ENCODE results near the gene ATAD1.
A peak's percentile ranks its signal among the peaks of the same experiment; 100 is the strongest.
"Not testable (repeated sequence)": the region's sequence is repeated elsewhere in the genome, so short reads cannot be mapped to it uniquely, and the experiment has no call there.

The ATAD1 gene

DNA sequence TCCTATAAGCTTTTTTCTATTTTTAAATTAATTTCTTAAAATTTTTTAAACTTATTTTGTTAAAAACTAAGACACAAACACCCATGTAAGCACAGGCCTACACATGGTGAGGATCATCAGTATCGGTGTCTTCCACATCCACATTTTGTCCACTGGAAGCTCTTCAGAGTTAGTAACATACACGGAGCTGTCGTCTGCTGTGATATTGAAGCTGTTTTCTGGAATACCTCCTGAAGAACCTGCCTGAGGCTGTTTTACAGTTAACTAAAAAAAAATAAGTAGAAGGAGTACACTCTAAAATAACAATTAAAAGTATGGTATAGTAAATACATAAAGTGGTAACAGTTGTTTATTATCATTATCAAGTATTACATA, 27.6 kb upstream of the ATAD1 start:
- DNase-seq = no peak

DNA sequence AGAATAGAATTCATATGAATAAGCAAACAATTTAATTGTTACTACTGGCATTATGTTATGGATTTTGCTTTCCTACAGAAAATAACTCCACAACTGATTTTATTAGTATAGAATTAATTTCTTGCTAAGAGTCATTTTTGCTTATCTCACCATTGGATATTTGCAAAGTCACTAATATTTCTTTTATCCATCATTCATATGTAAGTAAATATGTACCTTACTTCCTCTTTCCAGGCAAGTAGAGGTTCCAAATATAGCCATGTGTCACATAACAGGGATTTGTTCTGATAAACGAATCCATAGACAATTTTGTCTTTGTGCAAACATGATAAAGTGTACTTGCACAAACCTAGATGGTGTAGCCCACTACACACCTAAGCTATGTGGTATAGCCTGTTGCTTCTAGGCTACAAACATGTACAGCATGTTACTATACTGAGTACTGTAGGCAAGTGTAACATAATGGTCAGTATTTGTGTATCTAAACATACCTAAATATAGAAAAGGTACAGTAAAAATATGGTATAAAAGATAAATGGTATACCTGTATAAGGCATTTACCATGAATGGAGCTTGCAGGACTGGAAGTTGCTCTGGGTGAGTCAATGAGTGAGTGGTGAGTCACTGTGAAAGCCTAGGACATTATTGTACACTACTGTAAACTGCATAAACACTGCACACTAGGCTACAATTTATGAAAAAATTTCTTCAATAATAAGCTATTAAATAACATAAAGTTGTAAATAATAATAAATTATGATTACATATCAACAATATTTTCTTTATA, 27.0 kb upstream of the ATAD1 start:
- no peak for DNase-seq

DNA sequence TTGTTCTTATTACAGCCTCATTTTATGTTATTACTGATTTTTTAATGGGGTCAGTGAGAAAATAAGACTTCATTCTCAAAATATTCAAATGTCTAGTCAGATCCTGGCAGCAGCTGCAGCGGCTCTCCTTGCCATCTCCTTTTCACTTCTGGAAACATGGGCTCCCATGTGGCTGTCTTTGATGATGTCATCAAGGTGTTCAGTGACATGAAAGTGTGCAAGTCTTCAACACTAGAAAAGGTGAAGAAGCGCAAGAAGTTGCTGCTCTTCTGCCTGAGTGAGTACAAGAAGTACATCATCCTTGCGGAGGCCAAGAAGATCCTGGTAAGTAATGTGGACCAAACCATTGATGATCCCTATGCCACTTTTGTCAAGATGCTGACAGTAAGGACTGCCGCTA, 25.7 kb upstream of the ATAD1 start:
- no peak for DNase-seq

DNA sequence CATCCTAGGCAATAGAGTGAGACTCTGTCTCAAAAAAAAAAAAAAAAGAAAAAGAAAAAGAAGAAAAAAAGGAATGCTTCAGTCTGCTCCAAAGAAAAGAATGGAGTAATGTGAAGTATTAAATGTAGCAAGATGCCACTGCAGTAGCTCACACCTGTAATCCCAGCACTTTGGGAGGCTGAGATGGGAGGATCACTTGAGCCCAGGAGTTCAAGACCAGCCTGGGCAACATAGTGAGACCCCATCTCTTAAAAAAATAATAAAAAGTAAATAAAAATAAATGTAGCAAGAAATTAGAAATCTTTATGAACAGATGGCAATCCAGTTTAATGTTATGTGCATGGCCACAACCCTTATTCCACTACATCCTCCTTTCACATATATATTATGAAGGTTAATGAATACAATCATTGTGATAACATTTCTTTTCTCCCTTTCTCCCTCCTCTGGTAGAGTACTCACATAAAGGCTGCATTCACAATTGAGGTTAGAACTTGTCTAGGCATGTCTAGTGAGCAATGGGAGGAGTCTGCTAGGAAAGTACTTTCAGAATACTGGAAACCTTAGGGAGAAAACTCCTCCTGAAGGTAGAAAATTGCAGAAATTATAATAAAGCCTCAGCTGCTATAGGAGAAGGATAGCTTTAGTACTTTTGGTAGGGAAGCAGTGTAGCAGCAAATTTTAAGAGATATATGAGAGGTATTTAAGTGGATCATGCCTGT, 24.9 kb upstream of the ATAD1 start:
- DNase-seq = no peak

DNA sequence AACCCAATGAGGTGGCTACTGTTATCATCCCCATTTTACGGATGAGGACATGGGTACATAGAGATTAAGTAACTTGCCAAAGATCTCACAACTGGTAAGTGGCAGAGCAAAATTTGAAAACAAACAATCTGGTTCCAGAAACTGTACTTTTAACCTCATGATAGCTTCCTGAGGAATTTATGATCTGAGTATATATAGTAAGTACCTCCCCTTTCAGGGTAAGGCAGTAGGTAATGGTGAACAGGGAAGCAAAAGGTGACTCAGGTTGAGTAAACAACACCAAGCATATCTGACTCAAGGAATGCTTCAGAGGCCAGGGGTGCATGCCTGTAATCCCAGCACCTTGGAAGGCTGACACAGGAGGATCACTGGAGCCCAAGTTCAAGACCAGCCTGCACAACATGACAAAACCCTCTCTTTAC, 24.2 kb upstream of the ATAD1 start:
- DNase-seq = no peak

DNA sequence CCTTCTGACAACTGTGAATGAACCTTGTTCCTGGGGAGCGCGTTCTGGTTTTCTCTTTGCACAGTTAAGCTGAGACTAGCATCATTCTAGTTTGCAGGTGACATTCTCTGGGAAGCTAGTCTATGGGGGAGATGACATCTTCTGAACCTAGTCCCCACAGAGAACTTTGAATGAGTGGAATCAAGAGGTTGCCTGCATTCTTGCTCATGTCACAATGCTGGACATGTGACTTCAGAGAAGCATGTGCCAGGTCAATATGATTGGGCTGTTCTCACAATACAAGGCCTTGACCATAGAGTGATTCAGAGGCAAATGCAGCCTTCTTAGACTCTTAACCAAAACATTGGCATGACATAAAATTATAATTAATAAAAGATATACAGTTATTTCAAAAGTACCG, 23.2 kb upstream of the ATAD1 start:
- no peak for DNase-seq

DNA sequence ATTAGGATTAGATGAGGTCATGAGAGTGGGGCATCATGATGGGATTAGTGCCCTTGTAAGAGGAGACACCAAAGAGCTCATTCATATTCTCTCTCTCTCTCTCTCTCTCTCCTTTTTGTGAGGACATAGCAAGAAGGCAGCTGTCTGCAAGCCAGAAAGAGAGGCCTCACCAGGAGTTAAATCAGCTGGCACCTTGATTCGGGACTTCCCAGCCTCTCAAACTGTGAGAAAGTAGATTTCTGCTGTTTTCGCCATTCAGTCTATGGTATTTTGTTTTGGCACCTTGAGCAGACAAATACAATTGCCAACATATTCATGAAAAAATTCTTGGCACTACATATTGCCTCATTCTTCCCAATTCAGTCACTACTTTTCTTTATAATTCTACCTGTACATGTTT, 20.6 kb upstream of the ATAD1 start:
- DNase-seq = no peak

DNA sequence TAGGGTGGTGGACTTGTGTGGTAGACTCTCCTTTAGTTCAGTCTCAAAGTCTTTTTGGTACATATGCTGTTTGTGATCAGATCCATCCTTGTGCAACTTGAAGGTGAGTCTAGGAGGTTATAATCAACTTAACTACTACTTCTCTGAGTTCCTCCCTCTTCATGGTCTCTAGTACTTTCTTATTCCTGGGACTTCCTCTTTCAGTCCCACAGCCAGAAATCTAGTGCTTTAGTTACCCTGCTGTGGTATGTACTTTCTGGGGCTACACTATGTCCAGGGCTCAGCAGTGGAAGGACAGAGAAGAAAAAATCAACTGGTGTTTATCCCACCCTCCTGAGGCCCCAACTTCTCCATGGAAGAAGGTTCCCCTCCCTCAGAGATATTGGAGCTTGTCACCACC, 19.4 kb upstream of the ATAD1 start:
- DNase-seq = no peak

DNA sequence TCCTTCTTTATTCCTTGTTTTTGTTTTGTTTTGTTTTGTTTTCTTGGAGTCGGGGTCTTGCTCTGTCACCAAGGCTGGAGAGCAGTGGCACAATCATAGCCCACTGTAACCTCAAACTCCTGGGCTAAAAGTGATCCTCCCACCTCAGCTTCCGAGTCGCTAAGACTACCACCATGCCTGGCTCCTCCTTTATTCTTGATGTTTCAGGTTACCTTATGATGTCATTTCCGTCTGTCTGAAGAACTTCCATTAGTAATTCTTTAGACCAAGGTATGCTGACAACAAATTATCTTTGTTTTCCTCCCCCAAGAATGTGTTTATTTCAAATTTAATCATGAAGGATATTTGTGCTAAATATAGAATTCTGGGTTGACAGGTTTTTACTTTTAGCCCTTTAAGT, 18.1 kb upstream of the ATAD1 start:
- DNase-seq = no peak

DNA sequence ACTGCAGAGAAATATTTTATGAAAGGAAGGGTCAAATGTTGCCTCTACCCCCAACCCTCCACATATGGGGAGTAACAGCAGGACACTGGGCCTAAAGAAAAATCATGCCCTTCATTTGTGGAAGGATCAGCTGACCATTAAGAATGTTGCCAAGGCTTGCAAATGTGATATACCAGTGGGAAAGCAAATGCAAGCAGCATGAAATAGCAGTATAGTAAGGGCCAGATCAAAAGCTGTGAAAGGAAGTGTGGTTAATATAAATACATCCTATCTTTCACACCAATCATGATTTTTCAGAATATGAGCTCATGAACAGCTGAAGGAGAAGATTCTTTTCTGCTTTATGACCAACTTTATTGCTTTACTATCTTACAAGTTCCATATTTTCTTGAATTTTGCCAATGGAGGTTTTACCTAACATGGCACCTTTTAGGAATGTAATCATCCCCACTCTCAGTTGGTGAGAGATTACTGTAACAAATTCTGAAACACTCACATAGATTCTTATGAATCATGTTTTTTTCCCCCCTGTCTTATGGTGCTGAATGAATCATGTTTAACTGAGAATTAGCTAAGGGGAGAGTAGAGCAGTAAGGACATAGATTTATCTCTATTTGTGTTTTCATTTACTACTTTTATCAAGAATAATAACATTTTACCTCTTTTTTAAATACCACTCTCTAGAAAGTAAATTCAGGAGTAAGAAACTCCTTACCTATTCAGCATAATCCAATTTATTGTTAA, 12.1 kb upstream of the ATAD1 start:
- no peak for DNase-seq

DNA sequence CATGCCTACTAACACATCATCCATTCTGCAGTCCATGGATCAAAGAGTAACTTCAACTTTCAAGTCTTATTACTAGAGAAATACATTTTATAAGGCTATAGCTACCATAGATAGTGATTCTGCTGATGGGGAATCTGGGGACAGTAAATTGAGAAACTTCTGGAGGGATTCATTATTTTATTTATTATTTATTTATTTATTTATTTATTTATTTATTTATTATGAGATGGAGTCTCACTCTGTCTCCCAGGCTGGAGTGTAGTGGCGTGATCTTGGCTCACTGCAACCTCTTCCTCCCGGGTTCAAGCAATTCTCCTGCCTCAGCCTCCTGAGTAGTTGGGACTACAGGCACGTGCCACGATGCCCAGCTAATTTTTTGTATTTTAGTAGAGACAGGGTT, 11.0 kb upstream of the ATAD1 start:
- DNase-seq = not testable (repeated sequence)

DNA sequence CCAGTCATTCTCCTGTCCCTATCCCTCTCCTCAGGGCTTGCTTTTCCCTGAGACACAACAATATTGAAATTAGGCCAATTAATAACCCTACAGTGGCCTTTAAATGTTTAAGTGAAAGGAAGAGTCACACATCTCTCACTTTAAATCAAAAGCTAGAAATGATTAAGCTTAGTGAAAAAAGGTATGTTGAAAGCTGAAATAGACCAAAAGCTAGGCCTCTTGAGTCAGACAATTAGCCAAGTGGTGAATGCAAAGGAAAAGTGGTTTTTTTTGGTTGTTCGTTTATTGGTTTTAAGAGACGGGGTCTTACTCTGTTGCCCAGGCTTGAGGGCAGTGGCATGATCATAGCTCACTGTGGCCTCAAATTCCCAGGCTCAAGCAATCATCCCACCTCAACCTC, 9.7 kb upstream of the ATAD1 start:
- DNase-seq = no peak

DNA sequence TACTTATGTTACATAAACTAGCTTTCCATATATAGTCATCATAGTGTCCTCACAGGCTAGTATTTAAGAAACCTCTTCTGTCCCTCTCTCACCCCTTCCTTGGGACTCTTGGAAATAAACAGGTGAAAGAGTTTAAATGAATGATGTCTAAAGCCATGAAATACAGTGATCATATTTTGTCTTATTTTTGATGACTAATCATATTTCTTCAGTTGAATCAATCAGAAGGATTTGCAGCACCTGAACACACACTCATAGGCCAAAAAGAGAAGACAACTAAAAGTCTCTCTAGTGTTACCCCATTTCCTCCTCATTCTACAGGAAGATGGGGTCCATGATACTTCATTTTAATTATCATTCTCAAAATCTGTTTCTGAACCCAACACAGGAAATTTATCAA, 8.6 kb upstream of the ATAD1 start:
- DNase-seq = no peak

DNA sequence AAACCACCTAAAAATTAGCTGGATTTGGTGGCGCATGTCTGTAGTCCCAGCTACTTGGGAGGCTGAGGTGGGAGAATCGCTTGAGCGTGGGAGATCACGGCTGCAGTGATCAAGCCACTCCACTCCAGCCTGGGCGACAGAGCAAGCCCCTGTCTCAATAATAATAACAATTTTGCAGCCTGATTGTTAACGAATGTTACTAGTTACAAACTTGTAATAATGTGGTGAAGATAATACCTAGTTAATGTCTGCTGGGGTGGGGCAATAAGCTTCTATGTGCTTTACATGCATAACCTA, 1.2 kb upstream of the ATAD1 start:
- no peak for DNase-seq

DNA sequence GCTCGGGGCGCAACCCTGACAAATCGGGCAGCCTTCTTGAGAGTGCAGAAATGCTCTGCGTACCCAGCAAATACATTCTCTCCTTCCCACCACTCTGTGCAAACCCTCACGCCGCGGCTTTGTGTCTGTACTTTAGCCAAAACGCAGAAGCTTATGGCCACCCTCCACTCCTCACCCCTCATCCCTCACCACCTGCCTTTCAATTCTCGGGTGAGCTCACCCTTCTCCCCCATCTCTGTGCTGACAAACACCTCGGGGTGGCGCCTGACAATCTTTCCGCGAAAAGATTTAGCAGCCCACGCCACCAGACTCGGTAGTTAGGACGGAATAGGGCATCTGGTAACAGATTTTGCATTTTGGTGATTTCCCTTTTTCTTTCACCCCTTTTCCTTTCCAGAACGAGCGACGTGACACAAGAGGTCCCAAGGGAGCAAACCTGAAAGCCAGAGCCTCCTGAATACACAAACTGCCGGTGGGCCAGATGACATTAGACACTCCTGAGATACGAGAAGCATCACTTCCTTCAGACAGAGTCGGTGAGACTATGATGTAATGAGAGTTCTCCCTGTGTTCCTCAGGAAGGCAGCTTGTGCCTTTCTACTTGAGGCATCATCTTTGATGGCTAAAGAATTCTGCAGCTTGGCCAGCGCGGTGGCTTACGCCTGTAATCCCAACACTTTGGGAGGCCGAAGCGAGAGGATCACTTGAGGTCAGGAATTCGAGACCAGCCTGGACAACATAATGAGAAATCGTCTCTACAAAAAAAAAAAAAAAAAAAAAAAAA, 671 bp upstream of the ATAD1 start:
- DNase-seq = peak; percentile 72

DNA sequence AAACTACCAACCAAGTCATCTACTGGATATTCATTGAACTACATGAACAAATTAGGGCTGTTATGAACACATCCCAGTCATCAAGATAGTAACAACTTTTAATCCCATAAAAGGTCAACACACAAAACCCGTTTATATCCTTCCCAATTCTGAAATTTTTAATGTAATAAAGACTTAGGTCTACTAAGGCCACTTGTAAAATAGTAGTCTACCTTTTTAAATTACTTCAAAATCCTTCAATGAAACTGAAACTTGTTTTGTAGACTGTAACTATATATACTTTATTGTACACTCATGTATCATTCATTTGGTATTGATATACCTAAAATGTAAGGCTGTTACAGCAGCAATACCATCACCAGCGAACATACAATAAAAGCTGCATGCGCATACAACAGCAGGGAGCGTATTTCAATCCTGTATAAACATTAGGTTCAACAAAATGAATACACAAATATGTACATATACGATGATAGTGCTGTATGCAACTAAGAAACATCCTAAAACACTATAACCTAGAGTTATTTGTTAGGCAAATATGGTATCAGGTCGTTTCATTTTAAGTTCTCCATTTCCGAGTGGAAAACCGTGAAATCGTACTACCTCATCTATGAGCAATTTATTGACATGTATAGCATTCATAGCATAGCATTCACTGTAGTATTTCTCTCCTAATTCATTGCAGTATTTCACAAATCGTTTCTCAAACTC, 973 bp downstream of the ATAD1 start:
- DNase-seq = no peak

DNA sequence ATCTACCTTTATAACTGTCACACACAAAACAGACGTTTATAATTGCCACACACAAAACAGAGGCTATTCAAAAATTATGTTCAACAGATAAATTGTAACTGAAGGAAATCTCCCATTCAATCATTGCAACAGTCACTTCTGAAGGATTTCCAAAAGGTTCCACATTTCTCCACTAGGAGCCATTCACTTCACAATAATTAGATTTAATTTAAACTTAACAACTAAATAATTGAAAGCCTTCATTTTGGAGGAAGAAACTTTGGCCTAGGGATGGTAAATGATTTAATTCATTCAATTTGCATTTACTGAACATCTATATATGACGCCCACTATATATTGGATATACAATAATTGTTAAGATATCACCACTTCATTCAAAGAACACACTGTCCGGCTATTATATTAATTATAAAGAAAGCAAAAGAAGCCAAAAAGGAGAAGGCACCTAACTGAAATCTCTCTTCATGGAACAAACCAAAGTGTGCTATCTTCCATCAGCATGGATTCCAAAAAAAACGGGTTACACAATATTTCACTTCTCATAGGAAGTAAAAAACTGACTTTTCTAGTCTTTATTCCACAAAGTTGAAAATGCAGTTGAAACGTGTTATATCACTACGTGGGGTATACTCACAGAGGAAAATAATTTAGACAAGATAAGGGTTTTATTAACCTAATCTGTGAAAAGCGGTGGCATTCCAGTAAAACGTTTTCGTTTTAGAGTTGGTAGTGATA, 1.7 kb downstream of the ATAD1 start:
- DNase-seq = no peak

DNA sequence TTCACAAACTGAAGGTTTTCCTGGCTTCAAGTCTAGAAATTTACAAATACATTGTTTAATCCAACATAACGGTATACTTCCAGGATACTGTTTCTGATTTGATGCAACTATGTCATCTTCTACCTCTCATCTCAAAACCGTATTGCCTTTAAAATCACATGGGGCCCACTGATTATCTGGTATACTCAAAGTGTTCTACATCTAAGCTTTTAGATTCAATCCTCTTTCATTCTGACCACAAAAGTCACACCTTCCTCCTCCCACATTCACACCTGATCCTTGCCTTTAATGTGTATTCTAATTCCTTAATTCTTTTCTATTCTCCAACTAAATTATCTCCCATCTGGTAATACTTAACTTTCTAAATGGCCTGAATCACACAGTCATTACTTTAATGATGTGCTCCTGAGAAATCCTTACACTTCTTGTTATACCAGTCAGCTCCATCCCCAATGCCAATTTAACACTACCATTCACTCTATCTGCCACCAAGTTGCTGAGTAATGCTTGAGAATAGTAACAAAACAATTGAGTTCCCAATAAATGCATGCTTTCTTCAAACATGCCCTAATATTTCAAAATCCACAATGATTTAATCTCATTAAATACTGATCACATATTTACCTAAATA, 13.0 kb downstream of the ATAD1 start:
- DNase-seq = no peak

DNA sequence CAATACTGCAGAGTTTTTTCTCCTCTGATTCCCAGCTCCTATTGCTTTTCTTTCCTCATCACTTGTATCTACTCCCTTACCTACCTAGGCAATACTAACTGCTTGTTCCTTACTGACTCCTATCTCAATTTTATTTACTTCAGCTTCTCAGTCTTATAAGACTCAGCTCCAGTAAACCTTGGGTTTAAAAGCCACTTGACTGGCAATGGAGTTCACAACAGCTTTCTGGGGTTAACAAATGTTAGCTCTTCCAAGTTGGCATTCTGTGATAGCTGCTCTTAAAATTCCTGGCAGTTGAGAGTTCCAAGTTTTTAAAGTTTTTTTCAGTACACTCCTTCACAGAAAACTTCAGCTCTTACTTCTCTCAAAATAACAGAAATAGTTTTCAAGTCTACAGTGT, 14.2 kb downstream of the ATAD1 start:
- no peak for DNase-seq

DNA sequence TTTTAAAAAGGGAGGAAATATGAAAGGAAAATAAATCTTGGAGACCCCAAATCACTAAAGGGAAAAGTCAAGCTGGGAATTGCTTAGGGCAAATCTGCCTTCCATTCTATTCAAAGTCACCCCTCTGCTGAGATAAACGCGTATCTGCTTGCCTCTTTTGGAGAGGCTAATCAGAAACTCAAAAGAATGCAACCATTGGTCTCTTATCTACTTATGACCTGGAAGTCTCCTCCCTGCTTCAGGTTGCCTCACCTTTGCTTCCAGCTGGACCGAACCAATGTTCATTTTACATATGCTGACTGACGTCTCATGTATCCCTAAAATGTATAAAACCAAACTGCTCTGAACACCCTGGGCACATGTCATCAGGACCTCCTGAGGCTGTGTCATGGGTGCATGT, 14.7 kb downstream of the ATAD1 start:
- no peak for DNase-seq

DNA sequence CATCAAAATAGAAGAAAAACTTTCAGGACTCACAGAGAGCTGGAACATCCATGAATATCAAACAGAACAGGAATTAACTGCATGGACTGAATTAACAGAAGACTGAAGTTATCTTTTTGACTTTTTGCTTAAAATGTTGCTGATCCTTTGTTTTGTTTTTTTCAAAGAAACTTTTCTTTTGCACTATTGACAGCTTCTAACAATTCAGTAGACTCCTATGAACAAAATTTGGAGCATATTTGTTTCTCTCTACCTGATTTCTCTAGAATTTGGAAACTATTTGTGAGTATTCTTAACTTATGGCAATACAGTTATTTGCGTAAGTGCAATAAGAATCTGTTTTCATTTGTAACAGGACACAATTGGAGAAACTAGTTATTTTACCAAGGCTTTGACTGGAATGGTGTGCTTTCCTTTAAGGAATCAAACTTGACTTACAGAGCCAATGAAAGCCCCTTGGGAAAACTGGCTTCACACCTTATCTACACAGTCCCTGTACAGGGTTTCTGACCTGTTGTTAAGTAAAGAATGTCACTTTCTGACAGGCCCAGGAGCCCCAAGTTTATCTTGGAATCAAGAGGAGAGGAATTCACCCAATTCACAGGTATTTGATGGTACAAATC, 16.1 kb downstream of the ATAD1 start:
- not testable (repeated sequence) for DNase-seq

All from CD4-positive, alpha-beta T cell treated with Interleukin-12 subunit alpha and Interleukin-12 subunit beta, for 1 hour (primary cell).